PC-3 (cell line): ENCODE results near the gene TRAPPC11. TPM values are rescaled to one million over a fixed set of nuclear protein-coding genes. Genes with fewer than 3 reads are reported as not detected.

Source experiments
- ATAC-seq: fragments of 200-7000 bp; cut with Tn5 transposase; 2 replicates; pipeline ENCODE4 v1.9.1; 2020; ENCODE audit warnings: mild to moderate bottlenecking, moderate library complexity
- BruUV-seq: library from RNA; stranded (reverse); fragments of 400-500 nt; replicated peaks from 2 replicates; lab custom pipeline; 2021; lab: Mats Ljungman, UMichigan
- CTCF ChIA-PET: fragments of 300-600 bp; sonication (Branson Sonifier 250); formaldehyde crosslinking; loops from one replicate; lab custom pipeline; 2022; ENCODE audit warnings: antibody characterized with exemption; lab: Charles Lee
- POLR2A ChIA-PET: fragments of 300-600 bp; sonication (Branson Sonifier 250); formaldehyde crosslinking; loops from one replicate; lab custom pipeline; 2022; ENCODE audit warnings: antibody characterized with exemption; ENCODE audit not compliant: unreplicated experiment; lab: Charles Lee
- DNase-seq: peaks from one replicate; pipeline ENCODE4 v3.0.0-alpha.2; 2015
- H2AFZ ChIP-seq: fragments of 300-600 bp; sonication (generic); 2 replicates; pipeline ENCODE4 v1.6.0; 2016; ENCODE audit warnings: antibody characterized with exemption, low read length
- H3F3A ChIP-seq: fragments of 300-600 bp; sonication (generic); one replicate; pipeline ENCODE4 v1.6.0; 2017; ENCODE audit warnings: antibody characterized with exemption, low read length, control low read depth, mild to moderate bottlenecking; ENCODE audit not compliant: unreplicated experiment
- H3K27ac ChIP-seq: fragments of 300-600 bp; sonication (generic); 2 replicates; pipeline ENCODE4 v1.5.1; 2016; ENCODE audit warnings: mild to moderate bottlenecking, low read length
- H3K27me3 ChIP-seq: fragments of 300-600 bp; sonication (generic); 2 replicates; pipeline ENCODE4 v1.6.1; 2016; ENCODE audit warnings: low read length, mixed read lengths
- H3K36me3 ChIP-seq: fragments of 300-600 bp; sonication (generic); 2 replicates; pipeline ENCODE4 v1.6.1; 2016; ENCODE audit warnings: low read depth, mixed run types, low read length, mixed read lengths
- H3K4me1 ChIP-seq: fragments of 300-600 bp; sonication (generic); 2 replicates; pipeline ENCODE4 v1.5.1; 2016; ENCODE audit warnings: low read length; ENCODE audit not compliant: insufficient read depth
- H3K4me2 ChIP-seq: fragments of 300-600 bp; sonication (generic); 2 replicates; pipeline ENCODE4 v1.6.0; 2016; ENCODE audit warnings: low read length
- H3K4me3 ChIP-seq: fragments of 300-600 bp; sonication (generic); 2 replicates; pipeline ENCODE4 v1.5.1; 2016; ENCODE audit warnings: mild to moderate bottlenecking, low read length, mixed read lengths
- H3K79me2 ChIP-seq: fragments of 300-600 bp; sonication (generic); 2 replicates; pipeline ENCODE4 v1.6.1; 2017; ENCODE audit warnings: low read length, mixed read lengths
- H3K9ac ChIP-seq: fragments of 300-600 bp; sonication (generic); 2 replicates; pipeline ENCODE4 v1.6.0; 2016; ENCODE audit warnings: mild to moderate bottlenecking, low read length
- H3K9me2 ChIP-seq: fragments of 300-600 bp; sonication (generic); replicated peaks from 2 replicates; pipeline ENCODE4 v1.6.1; 2016; ENCODE audit warnings: mixed run types, low read length, mixed read lengths
- H3K9me3 ChIP-seq: fragments of 300-600 bp; sonication (generic); 2 replicates; pipeline ENCODE4 v1.6.1; 2016; ENCODE audit warnings: low read length, mixed read lengths
- H4K20me1 ChIP-seq: fragments of 300-600 bp; sonication (generic); 2 replicates; pipeline ENCODE4 v1.6.1; 2016; ENCODE audit warnings: low read length, mixed read lengths
- CTCF ChIP-seq: fragments of 300-600 bp; sonication (generic); conservative IDR thresholded peaks from 2 replicates; pipeline ENCODE4 v1.5.1; 2017; ENCODE audit warnings: antibody characterized with exemption, low read depth, mild to moderate bottlenecking, low read length
- EZH2 ChIP-seq: fragments of 300-600 bp; sonication (generic); IDR thresholded peaks from one replicate; pipeline ENCODE4 v1.6.1; 2017; ENCODE audit warnings: antibody characterized with exemption, mild to moderate bottlenecking, low read length; ENCODE audit not compliant: unreplicated experiment
- EZH2phosphoT487 ChIP-seq: fragments of 300-600 bp; sonication (generic); IDR thresholded peaks from 2 replicates; pipeline ENCODE4 v1.6.1; 2018; ENCODE audit warnings: mild to moderate bottlenecking, antibody characterized with exemption, low read length, borderline replicate concordance
- intact Hi-C: fragments of 100-400 bp; cut with micrococcal nuclease; formaldehyde crosslinking; loops from 2 replicates; pipeline ENCODE4 v1.9.0; 2023
- total RNA-seq: library from RNA; depleted of rRNA; stranded (reverse); fragments of >200 nt; gene quantifications from 2 replicates; pipeline ENCODE4 v1.2.3, GENCODE V29; 2014

Gene TRAPPC11
- total RNA-seq, 1 experiment from 2014 or later: 20.0 TPM

- BruUV-seq: no TSS peak
- H2AFZ ChIP-seq: peak overlapping the region; percentile 42
- H3K36me3 ChIP-seq: no peaks in the 10 kb centered on the region
- peak overlapping the region; percentile 71 for H3K27ac ChIP-seq
- H4K20me1 ChIP-seq: no peaks in the 10 kb centered on the region
- no peak for TF ChIP-seq CTCF
- no peak for TF ChIP-seq EZH2phosphoT487
- no peak for TF ChIP-seq EZH2
- intact Hi-C loops: loop anchor here (2.0 to 5.0 kb wide), 3 partner anchors 22 to 165 kb away; partner anchors contain the start of genes RWDD4 and TRAPPC11
- H3K9me3 ChIP-seq: no peaks in the 10 kb centered on the region
- ChIA-PET CTCF (no interaction called here), POLR2A (no interaction called here)
- H3K4me3 ChIP-seq: peak overlapping the region; percentile 36
- DNase-seq: peak; percentile 49
- peak overlapping the region; percentile 64 for H3K4me2 ChIP-seq
- H3K9me2 ChIP-seq: no peaks in the 10 kb centered on the region
- peak overlapping the region; percentile 49 for H3K9ac ChIP-seq
- peaks cover 26% of the 10 kb centered on the region for H3K4me1 ChIP-seq
- H3K79me2 ChIP-seq: no peaks in the 10 kb centered on the region
- no peaks in the 10 kb centered on the region for H3K27me3 ChIP-seq
- peak; percentile 83 for ATAC-seq
- H3F3A ChIP-seq: no peaks in the 10 kb centered on the region
Measured at GRCh38 chr4:183636923-183637322, 22.2 kb upstream of the TRAPPC11 start.

GRCh38 chr4:183637461-183637860 is 21.6 kb upstream of the TRAPPC11 start:
- H2AFZ ChIP-seq: no peak overlapping the region
- peaks cover 26% of the 10 kb centered on the region for H3K4me1 ChIP-seq
- peak overlapping the region; percentile 71 for H3K27ac ChIP-seq
- no peaks in the 10 kb centered on the region for H3K27me3 ChIP-seq
- H3K4me2 ChIP-seq: peak overlapping the region; percentile 64
- no peaks in the 10 kb centered on the region for H3F3A ChIP-seq
- no peak for TF ChIP-seq EZH2
- no peak for TF ChIP-seq EZH2phosphoT487
- TF ChIP-seq CTCF: no peak
- H3K9ac ChIP-seq: peak overlapping the region; percentile 49
- CTCF ChIA-PET: no interaction called here
- POLR2A ChIA-PET: no interaction called here
- H3K79me2 ChIP-seq: no peaks in the 10 kb centered on the region
- no TSS peak for BruUV-seq
- peak; percentile 61 for DNase-seq
- H3K9me2 ChIP-seq: no peaks in the 10 kb centered on the region
- ATAC-seq: peak; percentile 76
- no peaks in the 10 kb centered on the region for H4K20me1 ChIP-seq
- intact Hi-C loops: loop anchor here (2.0 to 5.0 kb wide), 3 partner anchors 21 to 165 kb away; partner anchors contain the start of genes RWDD4 and TRAPPC11
- H3K36me3 ChIP-seq: no peaks in the 10 kb centered on the region
- no peaks in the 10 kb centered on the region for H3K9me3 ChIP-seq
- peak overlapping the region; percentile 36; the same call in 1 of the 2 replicates for H3K4me3 ChIP-seq

- no peaks in the 10 kb centered on the region for H3K9me2 ChIP-seq
- peak overlapping the region; percentile 71 for H3K27ac ChIP-seq
- no peaks in the 10 kb centered on the region for H3K79me2 ChIP-seq
- H3K4me1 ChIP-seq: peaks cover 26% of the 10 kb centered on the region
- H3K4me2 ChIP-seq: no peak overlapping the region
- intact Hi-C loops: loop anchor here (5.0 kb wide), 2 partner anchors 136 to 166 kb away; no protein-coding TSS in a partner anchor
- no peak overlapping the region for H3K4me3 ChIP-seq
- no peaks in the 10 kb centered on the region for H3F3A ChIP-seq
- ATAC-seq (no peak), DNase-seq (peak; percentile 14)
- no peaks in the 10 kb centered on the region for H3K27me3 ChIP-seq
- no peaks in the 10 kb centered on the region for H4K20me1 ChIP-seq
- TF ChIP-seq EZH2 (no peak), CTCF (no peak), EZH2phosphoT487 (no peak)
- no peaks in the 10 kb centered on the region for H3K9me3 ChIP-seq
- POLR2A ChIA-PET: no interaction called here
- no TSS peak for BruUV-seq
- no peaks in the 10 kb centered on the region for H3K36me3 ChIP-seq
- no peak overlapping the region for H3K9ac ChIP-seq
- CTCF ChIA-PET: no interaction called here
- H2AFZ ChIP-seq: no peak overlapping the region
Measured at GRCh38 chr4:183638436-183638835, 20.7 kb upstream of the TRAPPC11 start.
